Activated CD4-positive, CD25-positive, alpha-beta regulatory T cell treated with anti-CD3 and anti-CD28 coated beads, Interleukin-2, amount 50 U/mL, for 24 hours (primary cell): ENCODE results near the gene RASL12.

Source experiments
- ATAC-seq, 2 donors: fragments of 150-1000 bp; cut with Tn5 transposase; one replicate each; pipeline ENCODE4 v1.10.0; 2021; ENCODE audit warnings: mild to moderate bottlenecking in 1 of 2, moderate library complexity in 1 of 2

Gene RASL12

DNA sequence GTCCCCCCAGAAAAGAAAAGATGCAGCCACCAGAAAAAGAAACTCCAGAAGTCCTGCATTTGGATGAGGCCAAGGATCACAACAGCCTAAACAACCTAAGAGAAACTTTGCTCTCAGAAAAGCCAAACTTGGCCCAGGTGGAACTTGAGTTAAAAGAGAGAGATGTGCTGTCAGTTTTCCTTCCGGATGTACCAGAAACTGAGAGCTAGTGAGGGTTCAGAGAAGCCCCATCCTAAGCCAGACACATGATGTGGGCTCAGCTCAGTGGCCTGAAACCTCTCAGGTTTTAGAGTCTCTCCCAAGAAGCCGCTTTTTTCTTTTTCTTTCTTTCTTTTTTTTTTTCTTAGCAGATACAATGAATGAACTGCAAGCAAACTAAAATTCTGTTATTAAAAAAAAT is 14.8 kb downstream of the RASL12 start:
- ATAC-seq, result no peak

DNA sequence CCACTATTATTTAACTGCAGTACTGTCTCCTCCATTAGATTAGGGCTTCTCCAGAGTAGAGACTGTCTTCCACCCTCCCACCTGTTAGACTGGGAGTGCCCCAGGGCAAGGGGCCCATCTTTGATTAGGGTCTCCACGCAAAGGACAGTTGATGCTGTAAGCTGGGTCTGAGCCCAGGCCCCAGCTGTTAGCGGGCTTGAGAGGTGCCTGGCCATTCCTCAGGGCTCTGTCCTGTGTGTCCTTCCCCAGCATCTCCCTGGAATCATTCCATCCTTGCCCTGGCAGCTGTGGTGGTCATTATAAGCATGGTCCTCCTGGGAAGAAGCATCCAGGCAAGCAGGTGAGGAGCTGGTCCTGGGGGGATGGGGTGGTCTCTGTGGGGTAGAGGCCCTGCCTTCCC is 16.5 kb downstream of the RASL12 start:
- ATAC-seq, result no peak

- no peak for ATAC-seq
Observed at GRCh38 chr15:65050270-65050669, 17.5 kb downstream of the RASL12 start.

DNA sequence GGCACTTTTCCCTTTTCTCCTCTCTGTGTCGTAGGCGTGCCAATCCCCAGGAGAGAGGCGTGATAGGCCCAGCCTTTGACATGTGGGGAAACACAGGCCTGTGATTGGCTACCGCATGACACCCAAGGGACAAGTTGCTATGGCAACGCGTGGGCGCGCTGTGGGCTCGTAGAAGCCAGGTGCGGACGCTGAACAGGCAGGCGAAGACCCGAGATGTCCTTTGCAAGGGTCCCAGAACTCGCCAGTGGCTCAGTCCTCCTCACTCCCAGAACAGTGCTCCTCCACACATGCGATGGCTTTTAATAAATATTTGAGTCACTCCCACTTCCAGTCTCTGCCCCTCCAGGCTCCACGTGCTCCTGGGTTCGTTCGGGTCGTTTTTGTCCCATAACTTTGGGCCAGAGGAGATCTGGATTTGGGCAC is 18.4 kb downstream of the RASL12 start:
- peak; percentile 97 to 99 for ATAC-seq

- ATAC-seq, result no peak
Observed at GRCh38 chr15:65048241-65048640, 19.6 kb downstream of the RASL12 start.

GRCh38 chr15:65044724-65045481 is 22.9 kb downstream of the RASL12 start, which contains the start of gene SLC51B:
TSS of gene SLC51B (plus strand) at chr15:65045387. CDS start at chr15:65050005, 4,618 bp downstream.
- ATAC-seq, result no peak

DNA sequence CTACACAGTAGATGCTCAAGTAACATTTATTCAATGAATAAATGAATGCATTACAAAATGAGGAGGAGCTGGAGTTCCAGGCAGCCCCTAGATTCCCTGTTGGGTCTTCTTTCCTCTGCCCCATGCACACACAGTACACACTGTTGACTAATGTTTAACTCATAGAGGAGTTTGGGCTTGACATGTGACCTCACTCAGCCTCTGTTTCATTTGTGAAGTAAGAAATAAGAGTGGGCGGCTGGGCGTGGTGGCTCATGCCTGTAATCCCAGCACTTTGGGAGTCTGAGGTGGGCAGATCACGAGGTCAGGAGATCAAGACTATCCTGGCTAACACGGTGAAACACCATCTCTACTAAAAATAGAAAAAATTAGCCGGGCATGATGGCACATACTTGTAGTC is 23.6 kb downstream of the RASL12 start:
- peak in 1 of 2 donors; percentile 63 for ATAC-seq

DNA sequence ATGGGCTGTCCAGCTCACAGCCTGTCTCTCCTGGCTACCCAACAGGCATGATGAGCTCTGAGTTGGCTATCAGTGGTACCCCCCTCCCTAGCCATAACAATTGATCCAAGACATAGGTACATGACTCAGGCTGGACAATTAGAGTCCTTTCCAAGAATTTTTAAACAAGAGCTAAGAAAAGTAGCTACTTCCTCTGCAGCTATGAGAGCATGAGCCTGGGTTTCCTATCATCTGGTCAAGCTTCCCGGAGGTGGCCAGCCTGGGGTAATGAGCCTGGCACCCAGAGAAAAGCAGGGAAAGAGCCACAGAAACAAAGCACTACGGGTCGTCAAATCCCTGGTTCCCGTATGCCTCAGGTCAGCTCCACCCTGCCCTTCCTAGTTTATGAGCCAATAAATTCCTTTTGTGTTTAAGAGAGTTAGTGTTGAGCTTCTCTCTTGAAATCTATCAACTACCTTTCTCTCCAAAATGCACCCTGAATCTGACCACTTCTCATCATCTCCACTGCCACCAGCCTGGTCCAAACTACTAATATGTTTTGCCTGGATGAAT is 24.9 kb downstream of the RASL12 start:
- no peak for ATAC-seq

GRCh38 chr15:65041787-65042186 is 26.0 kb downstream of the RASL12 start:
- ATAC-seq, result no peak

DNA sequence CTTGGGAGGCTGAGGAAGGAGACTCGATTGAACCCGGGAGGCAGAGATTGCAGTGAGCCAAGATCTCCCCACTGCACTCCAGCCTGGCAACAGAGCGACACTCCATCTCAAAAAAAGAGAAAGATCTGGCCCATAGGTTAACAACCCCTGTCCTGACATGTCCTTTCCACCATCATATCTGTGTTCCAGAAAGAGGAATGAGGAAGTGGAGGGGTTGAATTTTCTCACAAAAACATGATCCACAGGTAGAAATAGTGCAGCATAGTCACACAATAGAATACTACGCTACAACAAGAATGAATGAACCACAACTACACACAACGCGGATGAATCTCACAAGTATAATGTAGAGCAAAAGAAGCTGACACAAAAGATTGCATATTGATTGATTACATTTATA is 27.3 kb downstream of the RASL12 start:
- ATAC-seq, result no peak

- ATAC-seq, result no peak
Observed at GRCh38 chr15:65038836-65039235, 29.0 kb downstream of the RASL12 start.

DNA sequence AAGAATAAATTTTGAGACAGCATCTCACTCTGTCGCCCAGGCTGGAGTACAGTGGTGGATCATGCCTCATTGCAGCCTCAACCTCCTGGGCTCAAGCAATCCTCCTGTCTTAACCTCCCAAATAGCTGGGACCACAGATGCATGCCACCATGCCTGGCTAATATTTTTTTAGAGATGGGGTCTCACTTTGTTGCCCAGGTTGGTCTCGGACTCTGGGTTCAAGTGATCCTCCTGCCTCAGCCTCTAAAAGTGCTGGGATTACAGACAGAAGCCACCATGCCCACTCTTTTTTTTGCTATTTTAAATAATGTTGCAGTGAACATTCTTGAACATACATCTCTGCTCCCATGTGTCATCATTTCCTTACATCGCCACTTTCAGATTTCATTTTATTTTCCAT is 29.4 kb downstream of the RASL12 start:
- ATAC-seq, result no peak

DNA sequence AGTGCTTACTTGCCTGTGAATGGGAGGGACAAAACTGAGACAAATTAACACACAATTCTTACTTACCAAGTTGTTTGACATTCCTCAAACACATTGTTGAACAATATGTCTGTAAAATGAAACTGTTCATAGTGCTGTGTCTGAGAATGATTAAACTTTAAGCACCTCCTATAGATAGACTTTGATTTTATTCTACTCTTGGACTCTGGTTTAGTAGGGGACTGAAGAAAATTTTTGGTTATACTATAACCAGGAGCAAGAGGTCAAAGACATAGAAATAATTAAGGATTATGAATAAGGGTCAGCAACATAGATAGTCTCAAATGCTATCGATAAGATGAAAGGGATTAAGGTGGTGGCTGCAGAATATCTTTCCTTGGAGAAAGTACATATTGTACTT is 30.5 kb downstream of the RASL12 start:
- no peak for ATAC-seq

DNA sequence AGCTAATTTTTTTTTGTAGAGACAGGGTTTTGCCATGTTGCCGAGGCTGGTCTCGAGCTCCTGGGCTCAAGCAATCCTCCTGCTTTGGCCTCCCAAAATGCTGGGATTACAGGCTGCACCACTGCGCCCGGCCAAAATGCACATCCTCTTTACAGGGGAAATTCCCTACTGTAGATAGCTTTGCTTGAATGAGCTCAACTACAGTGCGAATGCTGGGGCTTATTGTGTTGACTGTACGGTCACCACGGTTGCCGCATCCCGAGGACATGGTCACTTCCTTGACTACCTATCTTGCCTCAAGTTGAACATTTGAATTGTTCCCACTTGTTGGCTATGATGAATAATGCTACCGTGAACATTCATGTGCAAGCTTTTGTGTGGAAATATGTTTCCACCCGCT is 33.1 kb downstream of the RASL12 start:
- no peak for ATAC-seq

GRCh38 chr15:65033659-65034269 is 34.0 kb downstream of the RASL12 start:
- ATAC-seq, result no peak

- ATAC-seq, result peak in 1 of 2 donors; percentile 25
Observed at GRCh38 chr15:65032801-65033537, 34.8 kb downstream of the RASL12 start.

DNA sequence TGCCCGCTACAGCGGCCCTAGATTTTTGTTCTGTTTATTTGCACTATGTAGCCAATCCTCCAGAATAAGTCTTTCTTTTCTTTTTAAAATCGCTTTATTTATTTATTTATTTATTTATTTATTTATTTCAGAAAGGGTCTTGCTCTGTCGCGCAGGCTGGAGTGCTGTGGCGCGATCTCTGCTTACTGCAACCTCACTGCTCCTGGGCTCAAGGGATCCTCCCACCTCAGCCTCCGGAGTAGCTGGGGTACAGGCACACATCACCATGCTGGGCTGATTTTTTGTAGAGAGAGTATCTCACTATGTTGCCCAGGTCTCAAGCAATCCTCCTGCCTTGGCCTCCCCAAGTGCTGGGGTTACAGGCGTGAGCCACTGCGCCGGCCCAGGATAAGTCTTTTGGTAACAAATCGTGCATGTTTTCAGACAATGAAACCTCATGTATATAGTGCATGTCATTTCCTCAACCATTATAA is 38.0 kb downstream of the RASL12 start:
- no peak for ATAC-seq

- peak; percentile 94 to 96 for ATAC-seq
Observed at GRCh38 chr15:65028921-65029735, 38.7 kb downstream of the RASL12 start, which contains the start of gene MTFMT. TSS of gene MTFMT (minus strand) at chr15:65029639. CDS start at chr15:65029613, 26 bp downstream.

- ATAC-seq, result no peak
Observed at GRCh38 chr15:65028338-65028737, 39.5 kb downstream of the RASL12 start.

- ATAC-seq, result no peak
Observed at GRCh38 chr15:65027593-65027992, 40.2 kb downstream of the RASL12 start.

DNA sequence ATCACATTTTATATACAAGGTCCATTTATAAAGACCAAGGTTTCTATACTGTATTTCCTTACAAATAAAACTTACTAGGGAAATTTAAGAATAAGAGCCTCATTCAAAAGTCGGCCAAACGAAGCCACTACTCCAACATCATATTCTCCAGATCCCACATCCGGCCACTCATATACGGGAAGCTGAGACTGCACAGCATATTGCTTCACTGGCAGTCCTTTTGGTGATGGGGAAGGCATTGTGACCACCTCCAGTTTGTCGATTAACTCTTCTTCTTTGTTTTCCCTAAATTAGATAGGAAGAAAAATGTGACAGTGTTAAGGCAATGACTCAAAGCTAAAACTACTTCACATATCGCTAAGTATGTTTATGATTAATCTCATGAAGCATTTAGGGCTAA is 41.0 kb downstream of the RASL12 start:
- ATAC-seq, result no peak

DNA sequence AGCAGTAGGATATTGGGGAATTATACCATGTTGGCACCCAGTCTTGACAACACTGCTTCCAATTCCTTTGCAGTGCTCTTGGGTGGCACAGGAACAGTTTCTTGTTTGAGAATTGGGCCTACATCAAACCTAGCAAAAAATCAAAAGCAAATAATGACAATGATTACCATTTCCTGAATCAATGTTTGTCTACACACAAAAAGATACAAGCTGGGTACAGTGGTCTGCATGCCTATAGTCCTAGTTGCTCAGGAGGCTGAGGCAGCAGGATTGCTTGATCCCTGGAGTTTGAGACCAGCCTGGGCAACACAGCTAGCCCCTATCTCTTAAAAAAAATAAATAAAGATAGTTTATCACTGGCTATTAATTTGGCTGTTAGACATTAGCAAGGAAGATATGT is 46.3 kb downstream of the RASL12 start:
- no peak for ATAC-seq
